K562 (cell line): ENCODE measurements around the gene CHRND. TPM values are rescaled to one million over a fixed set of nuclear protein-coding genes. Genes with fewer than 3 reads are reported as not detected.

Experiments used
- ATAC-seq: fragments of 200-7000 bp; cut with Tn5 transposase; 3 replicates; pipeline ENCODE4 v1.9.1; 2020; ENCODE audit warnings: moderate library complexity
- BruUV-seq: library from RNA; stranded (reverse); fragments of 400-500 nt; replicated peaks from 2 replicates; lab custom pipeline; 2021; lab: Mats Ljungman, UMichigan
- CTCF ChIA-PET: fragments of 300-600 bp; formaldehyde crosslinking; extraction: SDS; loops from one replicate; lab custom pipeline; 2021; ENCODE audit warnings: low intra/inter-chr PET ratio; lab: Yijun Ruan, JAX
- POLR2A ChIA-PET: fragments of 300-600, 350-650 bp; sonication (Branson Sonifier 250); formaldehyde crosslinking; extraction: SDS; loops from one replicate; lab custom pipeline; 2021; ENCODE audit warnings: antibody characterized with exemption, inconsistent platforms; lab: Yijun Ruan, JAX
- DNase-seq, 4 experiments: peaks; one replicate each; pipeline versions ENCODE4 v3.0.0 to v3.0.0-alpha.2; 2011 to 2018; ENCODE audit warnings: low spot score in 3 of 4, mixed read lengths in 3 of 4; ENCODE audit errors: extremely low read depth in 1 of 4
- FAIRE-seq: peaks from 2 replicates; lab custom pipeline; 2011; peaks lifted over from hg19 to GRCh38; lab: Jason Lieb, UNC
- H2AFZ ChIP-seq: 2 replicates; pipeline ENCODE4 v1.6.0; 2011; ENCODE audit warnings: low read depth, low read length, control low read depth, inconsistent platforms
- H3K27ac ChIP-seq: fragments of 200-600 bp; 3 replicates; pipeline ENCODE4 v1.8.0; 2011; ENCODE audit warnings: low read depth, mild to moderate bottlenecking, control low read depth, inconsistent platforms, low read length, moderate library complexity, mixed read lengths; ENCODE audit errors: extremely low read depth
- H3K27me3 ChIP-seq, 2 experiments: fragments of 300-600 bp in 1 of 2; 2 replicates in 1 of 2; 3 replicates in 1 of 2; pipeline versions ENCODE4 v1.6.0 to v1.8.0; 2011; ENCODE audit warnings: inconsistent platforms in 2 of 2, low read length in 2 of 2, mild to moderate bottlenecking in 1 of 2, mixed read lengths in 1 of 2, moderate library complexity in 1 of 2; ENCODE audit not compliant: control insufficient read depth in 2 of 2, insufficient read depth in 2 of 2
- H3K36me3 ChIP-seq: fragments of 300-600 bp; 3 replicates; pipeline ENCODE4 v1.8.0; 2011; ENCODE audit warnings: mild to moderate bottlenecking, low read length, inconsistent platforms; ENCODE audit not compliant: control insufficient read depth, insufficient read depth
- H3K4me1 ChIP-seq, 2 experiments: fragments of 200-600 bp in 1 of 2; replicated peaks in 1 of 2; 2 replicates in 1 of 2; 3 replicates in 1 of 2; pipeline versions ENCODE4 v1.5.1 to v1.8.0; 2011; ENCODE audit warnings: inconsistent platforms in 2 of 2, low read length in 2 of 2, mild to moderate bottlenecking in 1 of 2, mixed read lengths in 1 of 2, moderate library complexity in 1 of 2; ENCODE audit not compliant: control insufficient read depth in 2 of 2, insufficient read depth in 2 of 2
- H3K4me2 ChIP-seq: 2 replicates; pipeline ENCODE4 v1.6.1; 2011; ENCODE audit warnings: low read length, control low read depth, inconsistent platforms, mixed read lengths; ENCODE audit not compliant: insufficient read depth
- H3K4me3 ChIP-seq: fragments of 200-600 bp; sonication (generic), shearing (Covaris generic); 2 replicates; pipeline ENCODE4 v1.5.1; 2016; ENCODE audit warnings: control low read depth, inconsistent platforms
- H3K79me2 ChIP-seq: fragments of 200-600 bp; 3 replicates; pipeline ENCODE4 v1.8.0; 2011; ENCODE audit warnings: low read length, inconsistent platforms; ENCODE audit not compliant: control insufficient read depth, insufficient read depth
- H3K9ac ChIP-seq, 2 experiments: 2 replicates each; pipeline versions ENCODE4 v1.6.0 to v1.6.1; 2011; ENCODE audit warnings: low read depth in 2 of 2, low read length in 2 of 2, control low read depth in 1 of 2, inconsistent platforms in 1 of 2, mild to moderate bottlenecking in 1 of 2, mixed read lengths in 1 of 2; ENCODE audit not compliant: insufficient read depth in 1 of 2
- H3K9me1 ChIP-seq: one replicate; pipeline ENCODE4 v1.6.0; 2011; ENCODE audit warnings: inconsistent platforms, mild to moderate bottlenecking, low read length, moderate library complexity; ENCODE audit not compliant: control insufficient read depth, insufficient read depth
- H3K9me3 ChIP-seq: replicated peaks from 2 replicates; pipeline ENCODE4 v1.5.1; 2011; ENCODE audit warnings: low read depth, low read length, inconsistent platforms; ENCODE audit not compliant: control insufficient read depth, insufficient read depth
- H4K20me1 ChIP-seq: replicated peaks from 2 replicates; pipeline ENCODE4 v1.6.1; 2011; ENCODE audit warnings: low read length, inconsistent platforms, mixed read lengths; ENCODE audit not compliant: control insufficient read depth, insufficient read depth
- CBX2 ChIP-seq: fragments of 200-600 bp; sonication (generic); IDR thresholded peaks from one replicate; pipeline ENCODE4 v1.6.1; 2012; ENCODE audit warnings: mild to moderate bottlenecking, low read length, inconsistent platforms; ENCODE audit not compliant: insufficient read depth, poor library complexity, severe bottlenecking
- FOXA1 ChIP-seq: fragments of 450-650 bp; IDR thresholded peaks from 2 replicates; pipeline ENCODE4 v1.6.1; 2016; ENCODE audit warnings: mild to moderate bottlenecking, borderline replicate concordance
- FUS ChIP-seq: fragments of 200-400 bp; formaldehyde crosslinking; optimal IDR thresholded peaks from 2 replicates; pipeline ENCODE3; 2017; ENCODE audit warnings: low read depth, low read length
- MYNN ChIP-seq, 2 experiments: sonication (generic); formaldehyde crosslinking in 1 of 2; IDR thresholded peaks; 2 replicates each; pipeline versions ENCODE4 v1.5.0 to v1.6.1; 2016 to 2020; ENCODE audit warnings: antibody characterized with exemption in 1 of 2, missing genetic modification reagents in 1 of 2
- SRF ChIP-seq, 2 experiments: fragments of 250-450, 450-650 bp in 1 of 2; sonication (Bioruptor Pico) in 1 of 2; sonication (generic) in 1 of 2; formaldehyde crosslinking; IDR thresholded peaks; 2 replicates each; pipeline versions ENCODE4 v1.5.0 to v1.5.1; 2020 to 2022; ENCODE audit warnings: mild to moderate bottlenecking in 1 of 2, missing genetic modification reagents in 1 of 2
- YY1 ChIP-seq, 3 experiments: IDR thresholded peaks; 2 replicates each; pipeline ENCODE4 v1.6.1; 2011; ENCODE audit warnings: low read length in 2 of 3, mild to moderate bottlenecking in 2 of 3, moderate library complexity in 2 of 3, borderline replicate concordance in 1 of 3, control low read depth in 1 of 3, low read depth in 1 of 3; ENCODE audit not compliant: insufficient read depth in 3 of 3, insufficient replicate concordance in 2 of 3, control insufficient read depth in 1 of 3, insufficient read length in 1 of 3; ENCODE audit errors: extremely low read depth in 1 of 3
- ZBTB8A ChIP-seq: fragments of 450-650 bp; IDR thresholded peaks from 2 replicates; pipeline ENCODE4 v1.6.1; 2018; ENCODE audit warnings: mild to moderate bottlenecking, moderate library complexity; ENCODE audit not compliant: partially characterized antibody
- ZNF561 ChIP-seq: fragments of 450-650 bp; formaldehyde crosslinking; conservative IDR thresholded peaks from 2 replicates; pipeline ENCODE4 v1.4.0; 2020; ENCODE audit warnings: mild to moderate bottlenecking, moderate library complexity
- WGBS: fragments of 100-300 bp; shearing (Covaris generic); methylation state at CpG from one replicate; pipeline ENCODE4 v1.1.6; 2016; ENCODE audit warnings: low coverage, mixed read lengths; ENCODE audit not compliant: insufficient coverage; ENCODE audit errors: missing lambda C conversion rate; 5-methylcytosine and 5-hydroxymethylcytosine counted together
- in situ Hi-C: fragments of 300-500 bp; cut with MboI; formaldehyde crosslinking; loops from 4 replicates; pipeline ENCODE4 v1.15.0; 2018; ENCODE audit warnings: inconsistent platforms, mixed read lengths
- intact Hi-C: fragments of 100-400 bp; cut with micrococcal nuclease; formaldehyde crosslinking; loops from 2 replicates; pipeline ENCODE4 v1.14.2; 2022
- polyA plus RNA-seq, 8 experiments: library from polyadenylated mRNA; depleted of rRNA in 4 of 8; stranded (reverse) in 5 of 8; unstranded in 3 of 8; fragments of >200 nt; fragmentation: Nextera tagmentation in 2 of 8; fragmentation: Illumina TruSeq in 1 of 8; extraction: Ambion mirVana in 2 of 8; extraction: Trizol in 1 of 8; gene quantifications; 2 replicates each; pipeline versions ENCODE4 v1.2.1 to v1.2.3, GENCODE V29; 2011 to 2014; ENCODE audit warnings: inconsistent platforms in 1 of 8, missing spikeins in 1 of 8
- total RNA-seq, 7 experiments: library from RNA; depleted of rRNA in 6 of 7; stranded (reverse); fragments of >200 nt in 6 of 7; fragmentation: Illumina TruSeq in 2 of 7; extraction: Trizol in 2 of 7; gene quantifications; 2 replicates each; pipeline versions ENCODE4 v1.2.1 to v1.2.3, GENCODE V29; 2011 to 2021; ENCODE audit warnings: low replicate concordance in 1 of 7
- TF ChIP-seq, protein P1 (sequence below): sonication (generic); formaldehyde crosslinking; IDR thresholded peaks from 2 replicates; pipeline ENCODE4 v1.8.0; 2022; ENCODE audit warnings: mild to moderate bottlenecking, missing genetic modification reagents

The CHRND gene
- total and polyA plus RNA-seq, 9 of the 15 experiments (the other 6 are each of a cell fraction or from before 2014, with no cell fraction given) = not detected

DNA sequence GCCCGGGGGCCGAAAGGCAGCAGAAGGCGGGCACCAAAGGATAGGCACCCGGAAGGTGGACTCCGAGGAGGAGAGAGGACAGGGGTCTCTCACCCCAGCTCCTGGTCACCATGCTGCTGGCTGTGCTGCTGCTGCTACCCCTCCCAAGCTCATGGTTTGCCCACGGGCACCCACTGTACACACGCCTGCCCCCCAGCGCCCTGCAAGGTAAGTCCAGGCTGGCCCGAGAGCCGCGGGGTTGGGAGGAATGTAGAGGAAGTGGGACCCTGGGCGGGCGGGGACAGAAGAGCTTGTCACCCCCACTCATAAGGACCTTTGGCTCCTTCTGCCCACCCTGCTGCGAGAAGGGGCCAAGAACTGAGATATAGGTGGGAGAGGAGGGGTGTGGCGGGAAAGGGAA lies 5.5 kb upstream of the CHRND start:
- no TSS peak for BruUV-seq
- WGBS = 0% methylated on average over 1 of the region's 15 CpGs
- Histone ChIP-seq H3K4me3 (no peak overlapping the region), H2AFZ (no peak overlapping the region), H3K4me2 (no peak overlapping the region), H3K27me3 (peaks cover 0 to 53% of the 10 kb centered on the region in 2 experiments; a peak in 3 of 5 replicates), H4K20me1 (no peaks in the 10 kb centered on the region), H3K79me2 (no peaks in the 10 kb centered on the region), H3K9ac (no peak overlapping the region), H3K27ac (no peak overlapping the region), H3K36me3 (no peaks in the 10 kb centered on the region), H3K9me3 (no peaks in the 10 kb centered on the region), H3K9me1 (no peaks in the 10 kb centered on the region), H3K4me1 (peaks cover 0 to 27% of the 10 kb centered on the region in 2 experiments; a peak in 2 of 5 replicates)
- FAIRE-seq (no peak), DNase-seq (no peak), ATAC-seq (no peak)
- ChIA-PET POLR2A (no interaction called here), CTCF (no interaction called here)
- TF ChIP-seq ZBTB8A = no peak
- TF ChIP-seq MYNN (IDR thresholded peaks at IDR 0.05) = no peak
- no peak for TF ChIP-seq MYNN (CRISPR knock-in tag; IDR thresholded peaks at IDR 0.05)
- no peak for TF ChIP-seq SRF (CRISPR knock-in tag; IDR thresholded peaks at IDR 0.05)
- no peak for TF ChIP-seq CBX2
- no peak for TF ChIP-seq FOXA1
- no peak for TF ChIP-seq ZNF561
- no peak for TF ChIP-seq YY1 (IDR thresholded peaks at IDR 0.05; ENCODE audit: borderline replicate concordance in 1 of 3, control insufficient read depth in 1 of 3, extremely low read depth in 1 of 3, insufficient read depth in 3 of 3, insufficient read length in 1 of 3, insufficient replicate concordance in 2 of 3, low read depth in 1 of 3, low read length in 2 of 3)
- TF ChIP-seq, protein P1, sequence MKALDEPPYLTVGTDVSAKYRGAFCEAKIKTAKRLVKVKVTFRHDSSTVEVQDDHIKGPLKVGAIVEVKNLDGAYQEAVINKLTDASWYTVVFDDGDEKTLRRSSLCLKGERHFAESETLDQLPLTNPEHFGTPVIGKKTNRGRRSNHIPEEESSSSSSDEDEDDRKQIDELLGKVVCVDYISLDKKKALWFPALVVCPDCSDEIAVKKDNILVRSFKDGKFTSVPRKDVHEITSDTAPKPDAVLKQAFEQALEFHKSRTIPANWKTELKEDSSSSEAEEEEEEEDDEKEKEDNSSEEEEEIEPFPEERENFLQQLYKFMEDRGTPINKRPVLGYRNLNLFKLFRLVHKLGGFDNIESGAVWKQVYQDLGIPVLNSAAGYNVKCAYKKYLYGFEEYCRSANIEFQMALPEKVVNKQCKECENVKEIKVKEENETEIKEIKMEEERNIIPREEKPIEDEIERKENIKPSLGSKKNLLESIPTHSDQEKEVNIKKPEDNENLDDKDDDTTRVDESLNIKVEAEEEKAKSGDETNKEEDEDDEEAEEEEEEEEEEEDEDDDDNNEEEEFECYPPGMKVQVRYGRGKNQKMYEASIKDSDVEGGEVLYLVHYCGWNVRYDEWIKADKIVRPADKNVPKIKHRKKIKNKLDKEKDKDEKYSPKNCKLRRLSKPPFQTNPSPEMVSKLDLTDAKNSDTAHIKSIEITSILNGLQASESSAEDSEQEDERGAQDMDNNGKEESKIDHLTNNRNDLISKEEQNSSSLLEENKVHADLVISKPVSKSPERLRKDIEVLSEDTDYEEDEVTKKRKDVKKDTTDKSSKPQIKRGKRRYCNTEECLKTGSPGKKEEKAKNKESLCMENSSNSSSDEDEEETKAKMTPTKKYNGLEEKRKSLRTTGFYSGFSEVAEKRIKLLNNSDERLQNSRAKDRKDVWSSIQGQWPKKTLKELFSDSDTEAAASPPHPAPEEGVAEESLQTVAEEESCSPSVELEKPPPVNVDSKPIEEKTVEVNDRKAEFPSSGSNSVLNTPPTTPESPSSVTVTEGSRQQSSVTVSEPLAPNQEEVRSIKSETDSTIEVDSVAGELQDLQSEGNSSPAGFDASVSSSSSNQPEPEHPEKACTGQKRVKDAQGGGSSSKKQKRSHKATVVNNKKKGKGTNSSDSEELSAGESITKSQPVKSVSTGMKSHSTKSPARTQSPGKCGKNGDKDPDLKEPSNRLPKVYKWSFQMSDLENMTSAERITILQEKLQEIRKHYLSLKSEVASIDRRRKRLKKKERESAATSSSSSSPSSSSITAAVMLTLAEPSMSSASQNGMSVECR = no peak
- TF ChIP-seq FUS = no peak
- in situ Hi-C loops (no loop called here), intact Hi-C loops (loop anchor here (5.0 kb wide), 3 partner anchors 73 to 283 kb away; no protein-coding TSS in a partner anchor)
